H1 (cell line): ENCODE measurements around the gene AWAT2. TPM values are rescaled to one million over a fixed set of nuclear protein-coding genes. Genes with fewer than 3 reads are reported as not detected.

ENCODE experiments used
- BCL11A ChIP-seq, 2 experiments: IDR thresholded peaks; one replicate each; pipeline ENCODE4 v1.6.1; 2011; ENCODE audit warnings: low read depth in 2 of 2, low read length in 2 of 2, mild to moderate bottlenecking in 2 of 2
- CEBPB ChIP-seq: IDR thresholded peaks from 2 replicates; pipeline ENCODE4 v1.6.1; 2012; ENCODE audit warnings: low read depth, low read length
- CHD7 ChIP-seq: fragments of 300-600 bp; sonication (generic); IDR thresholded peaks from 2 replicates; pipeline ENCODE4 v1.7.1; 2012; ENCODE audit warnings: low read length, moderate library complexity, mild to moderate bottlenecking, inconsistent platforms; ENCODE audit not compliant: insufficient replicate concordance
- EGR1 ChIP-seq: IDR thresholded peaks from 2 replicates; pipeline ENCODE4 v1.6.1; 2011; ENCODE audit warnings: low read depth, low read length, borderline replicate concordance
- EP300 ChIP-seq, 2 experiments: IDR thresholded peaks; 1 replicate in 1 of 2; 2 replicates in 1 of 2; pipeline ENCODE4 v1.6.1; 2011 to 2012; ENCODE audit warnings: low read depth in 2 of 2, low read length in 2 of 2, mild to moderate bottlenecking in 2 of 2, borderline replicate concordance in 1 of 2, inconsistent platforms in 1 of 2, moderate library complexity in 1 of 2
- KDM5A ChIP-seq: fragments of 200-600 bp; IDR thresholded peaks from 2 replicates; pipeline ENCODE4 v1.7.1; 2012; ENCODE audit warnings: mild to moderate bottlenecking, low read length, inconsistent platforms, mixed read lengths
- NRF1 ChIP-seq: IDR thresholded peaks from 2 replicates; pipeline ENCODE4 v1.6.1; 2011; ENCODE audit warnings: mild to moderate bottlenecking, low read depth, low read length, improper control_type of control experiment
- RAD21 ChIP-seq, 2 experiments: IDR thresholded peaks in 1 of 2; conservative IDR thresholded peaks in 1 of 2; 2 replicates each; pipeline ENCODE4 v1.6.1; 2011; ENCODE audit warnings: low read depth in 2 of 2, low read length in 2 of 2, improper control_type of control experiment in 1 of 2, inconsistent platforms in 1 of 2, mild to moderate bottlenecking in 1 of 2, moderate library complexity in 1 of 2
- YY1 ChIP-seq: IDR thresholded peaks from 2 replicates; pipeline ENCODE4 v1.6.1; 2011; ENCODE audit warnings: low read depth, mild to moderate bottlenecking, low read length
- polyA plus RNA-seq, 7 experiments: library from polyadenylated mRNA; depleted of rRNA in 3 of 7; stranded (reverse) in 5 of 7; unstranded in 2 of 7; fragments of >200 nt in 5 of 7; fragments of 200-250 nt in 2 of 7; gene quantifications; 1 replicate in 5 of 7; 2 replicates in 1 of 7; 4 replicates in 1 of 7; pipeline versions ENCODE4 v1.2.1 to v1.2.3, GENCODE V29; 2011 to 2013; ENCODE audit warnings: missing spikeins in 2 of 7, mixed read lengths in 2 of 7
- total RNA-seq: library from RNA; stranded (reverse); fragmentation: NEBNext Ultra II Directional; extraction: Animal tissue kit (Norgen Biotek cat#: 25700); gene quantifications from 2 replicates; pipeline ENCODE4 v1.2.1, GENCODE V29; 2021
- TF ChIP-seq, protein P1 (sequence below): IDR thresholded peaks from 2 replicates; pipeline ENCODE4 v1.6.1; 2012; ENCODE audit warnings: low read length, inconsistent platforms

AWAT2 gene
- total and polyA plus RNA-seq, 2 of the 8 experiments (the other 6 are each of a cell fraction or from before 2014, with no cell fraction given) = not detected

DNA sequence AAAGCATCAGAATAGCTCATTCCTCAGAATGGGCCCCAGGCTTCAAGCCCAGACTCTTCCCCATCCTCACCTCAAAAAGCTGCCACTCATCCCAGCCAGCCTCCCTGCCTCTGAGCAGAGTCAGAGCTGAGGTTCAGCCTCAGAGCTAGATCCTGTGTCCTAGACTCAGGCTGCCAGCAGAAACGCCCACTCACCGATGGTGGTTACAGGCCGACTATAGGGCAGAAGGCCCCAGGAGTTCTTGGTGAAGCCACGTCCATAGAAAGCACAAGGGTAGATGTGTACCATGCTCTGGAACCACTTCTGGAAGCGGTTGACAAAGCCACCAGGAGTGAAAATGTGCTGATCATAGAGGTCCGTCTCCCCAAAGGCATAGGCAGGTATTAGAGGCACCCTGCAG, 7.7 kb downstream of the AWAT2 start (continued):
- no peak for TF ChIP-seq CHD7
- no peak for TF ChIP-seq YY1
- no peak for TF ChIP-seq BCL11A (IDR thresholded peaks at IDR 0.05; ENCODE audit: low read depth in 2 of 2, low read length in 2 of 2)
- no peak for TF ChIP-seq EP300 (IDR thresholded peaks at IDR 0.05; ENCODE audit: borderline replicate concordance in 1 of 2, low read depth in 2 of 2, low read length in 2 of 2)
- TF ChIP-seq KDM5A = no peak
- TF ChIP-seq EGR1 = no peak
- TF ChIP-seq RAD21 (IDR thresholded peaks at IDR 0.05 in 1 of 2, conservative IDR thresholded peaks at IDR 0.05 in 1 of 2; ENCODE audit: low read depth in 2 of 2, low read length in 2 of 2) = no peak
- no peak for TF ChIP-seq CEBPB
- no peak for TF ChIP-seq NRF1
- TF ChIP-seq, protein P1, sequence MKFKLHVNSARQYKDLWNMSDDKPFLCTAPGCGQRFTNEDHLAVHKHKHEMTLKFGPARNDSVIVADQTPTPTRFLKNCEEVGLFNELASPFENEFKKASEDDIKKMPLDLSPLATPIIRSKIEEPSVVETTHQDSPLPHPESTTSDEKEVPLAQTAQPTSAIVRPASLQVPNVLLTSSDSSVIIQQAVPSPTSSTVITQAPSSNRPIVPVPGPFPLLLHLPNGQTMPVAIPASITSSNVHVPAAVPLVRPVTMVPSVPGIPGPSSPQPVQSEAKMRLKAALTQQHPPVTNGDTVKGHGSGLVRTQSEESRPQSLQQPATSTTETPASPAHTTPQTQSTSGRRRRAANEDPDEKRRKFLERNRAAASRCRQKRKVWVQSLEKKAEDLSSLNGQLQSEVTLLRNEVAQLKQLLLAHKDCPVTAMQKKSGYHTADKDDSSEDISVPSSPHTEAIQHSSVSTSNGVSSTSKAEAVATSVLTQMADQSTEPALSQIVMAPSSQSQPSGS = no peak
